ENCODE data around the gene PSMB3. TPM values are rescaled to one million over a fixed set of nuclear protein-coding genes. Genes with fewer than 3 reads are reported as not detected.

Gene PSMB3
- polyA plus RNA-seq, 3 donors = 315 to 689 (median 625) TPM

- peaks cover 14% of the 10 kb centered on the region for H3K79me2 ChIP-seq (ENCODE audit: insufficient read depth, low read length)
- H3K36me3 ChIP-seq (replicated peaks in 1 of 2; ENCODE audit: control insufficient read depth in 1 of 2, insufficient read depth in 2 of 2, low read length in 2 of 2) = no peaks in the 10 kb centered on the region
- H3K4me2 ChIP-seq (replicated peaks; ENCODE audit: extremely low read depth, low read length, poor library complexity, severe bottlenecking) = peak overlapping the region; percentile 94
- no peak for DNase-seq
- Mint-ChIP-seq H3K36me3 (peaks cover 6 to 8% of the 10 kb centered on the region in 2 donors), H3K9me3 (peaks cover 0 to 21% (median 4%) of the 10 kb centered on the region in 7 donors), H3K4me3 (peak overlapping the region; percentile 86 to 98), H3K27ac (no peak overlapping the region), H3K27me3 (ENCODE audit: low read depth in 3 of 3) (peaks cover 55 to 73% (median 59%) of the 10 kb centered on the region in 3 donors), H3K4me1 (peaks cover 59% of the 10 kb centered on the region)
- no peaks in the 10 kb centered on the region for H3K9me3 ChIP-seq (replicated peaks in 1 of 2; ENCODE audit: control insufficient read depth in 1 of 2, insufficient read depth in 1 of 2, low read length in 2 of 2)
- H3K27me3 ChIP-seq (ENCODE audit: control insufficient read depth in 2 of 2, insufficient read depth in 2 of 2, low read length in 2 of 2) = peaks cover 21 to 59% of the 10 kb centered on the region in 2 donors
- peak overlapping the region; percentile 84 for H2AFZ ChIP-seq (ENCODE audit: insufficient read depth, low read depth, low read length, poor library complexity, severe bottlenecking)
- peak overlapping the region; percentile 56 to 98 (median 63) for H3K4me3 ChIP-seq (replicated peaks in 1 of 3; ENCODE audit: low read depth in 2 of 3, low read length in 3 of 3)
- H3K9ac ChIP-seq (ENCODE audit: insufficient read depth, low read length, poor library complexity, severe bottlenecking) = peak overlapping the region; percentile 56
- WGBS (ENCODE audit: insufficient coverage) = 3% methylated on average over 31 of the region's 32 CpGs
- TF ChIP-seq CTCF (IDR thresholded peaks at IDR 0.05) = no peak
- no peak overlapping the region for H3K27ac ChIP-seq (ENCODE audit: low read depth in 1 of 2, low read length in 2 of 2)
- H4K20me1 ChIP-seq (ENCODE audit: insufficient read depth, low read length) = peaks cover 1% of the 10 kb centered on the region
- peaks cover 64 to 70% of the 10 kb centered on the region in 2 donors for H3K4me1 ChIP-seq (ENCODE audit: control insufficient read depth in 1 of 2, insufficient read depth in 2 of 2, low read length in 2 of 2)
- intact Hi-C loops (cut with micrococcal nuclease) = no loop called here
Measured at GRCh38 chr17:38748892-38749222, 3.7 kb upstream of the PSMB3 start.

- Histone ChIP-seq H3K4me3 (replicated peaks in 1 of 3; ENCODE audit: low read depth in 2 of 3, low read length in 3 of 3) (peak overlapping the region; percentile 56 to 98 (median 63)), H3K79me2 (ENCODE audit: insufficient read depth, low read length) (peaks cover 20% of the 10 kb centered on the region), H2AFZ (ENCODE audit: insufficient read depth, low read depth, low read length, poor library complexity, severe bottlenecking) (peak overlapping the region; percentile 84), H3K36me3 (replicated peaks in 1 of 2; ENCODE audit: control insufficient read depth in 1 of 2, insufficient read depth in 2 of 2, low read length in 2 of 2) (peaks cover 2 to 3% of the 10 kb centered on the region in 2 donors), H3K27ac (ENCODE audit: low read depth in 1 of 2, low read length in 2 of 2) (no peak overlapping the region), H4K20me1 (ENCODE audit: insufficient read depth, low read length) (peaks cover 7% of the 10 kb centered on the region), H3K4me1 (ENCODE audit: control insufficient read depth in 1 of 2, insufficient read depth in 2 of 2, low read length in 2 of 2) (peaks cover 65 to 75% of the 10 kb centered on the region in 2 donors), H3K4me2 (replicated peaks; ENCODE audit: extremely low read depth, low read length, poor library complexity, severe bottlenecking) (peak overlapping the region; percentile 94), H3K9me3 (replicated peaks in 1 of 2; ENCODE audit: control insufficient read depth in 1 of 2, insufficient read depth in 1 of 2, low read length in 2 of 2) (no peaks in the 10 kb centered on the region), H3K9ac (ENCODE audit: insufficient read depth, low read length, poor library complexity, severe bottlenecking) (peak overlapping the region; percentile 56), H3K27me3 (ENCODE audit: control insufficient read depth in 2 of 2, insufficient read depth in 2 of 2, low read length in 2 of 2) (peaks cover 21 to 59% of the 10 kb centered on the region in 2 donors)
- DNase-seq = peak in 2 of 3 donors; percentile 34 to 50
- peaks cover 63% of the 10 kb centered on the region for H3K4me1 Mint-ChIP-seq
- 0% methylated on average over 74 of the region's 79 CpGs for WGBS (ENCODE audit: insufficient coverage)
- peak overlapping the region in 3 of 7 donors; percentile 28 to 59 (median 43) for H3K27ac Mint-ChIP-seq
- peak overlapping the region; percentile 86 to 98 for H3K4me3 Mint-ChIP-seq
- intact Hi-C loops (cut with micrococcal nuclease) = loop anchor here (5.0 to 10.0 kb wide), 2 partner anchors 55 to 72 kb away; no protein-coding TSS in a partner anchor
- H3K9me3 Mint-ChIP-seq = peaks cover 0 to 21% (median 4%) of the 10 kb centered on the region in 7 donors
- H3K27me3 Mint-ChIP-seq (ENCODE audit: low read depth in 3 of 3) = peaks cover 50 to 67% (median 57%) of the 10 kb centered on the region in 3 donors
- peaks cover 10 to 12% of the 10 kb centered on the region in 2 donors for H3K36me3 Mint-ChIP-seq
- TF ChIP-seq CTCF (IDR thresholded peaks at IDR 0.05) = no peak
Measured at GRCh38 chr17:38749223-38750043, 3.1 kb upstream of the PSMB3 start.

All from CD14-positive monocyte (primary cell).